Measurements from ENCODE around the gene GABARAP. TPM values are rescaled to one million over a fixed set of nuclear protein-coding genes. Genes with fewer than 3 reads are reported as not detected.
A peak's percentile ranks its signal among the peaks of the same experiment; 100 is the strongest.

GABARAP gene
- total RNA-seq, 1 donor from 2014 or later = 908 TPM

DNA sequence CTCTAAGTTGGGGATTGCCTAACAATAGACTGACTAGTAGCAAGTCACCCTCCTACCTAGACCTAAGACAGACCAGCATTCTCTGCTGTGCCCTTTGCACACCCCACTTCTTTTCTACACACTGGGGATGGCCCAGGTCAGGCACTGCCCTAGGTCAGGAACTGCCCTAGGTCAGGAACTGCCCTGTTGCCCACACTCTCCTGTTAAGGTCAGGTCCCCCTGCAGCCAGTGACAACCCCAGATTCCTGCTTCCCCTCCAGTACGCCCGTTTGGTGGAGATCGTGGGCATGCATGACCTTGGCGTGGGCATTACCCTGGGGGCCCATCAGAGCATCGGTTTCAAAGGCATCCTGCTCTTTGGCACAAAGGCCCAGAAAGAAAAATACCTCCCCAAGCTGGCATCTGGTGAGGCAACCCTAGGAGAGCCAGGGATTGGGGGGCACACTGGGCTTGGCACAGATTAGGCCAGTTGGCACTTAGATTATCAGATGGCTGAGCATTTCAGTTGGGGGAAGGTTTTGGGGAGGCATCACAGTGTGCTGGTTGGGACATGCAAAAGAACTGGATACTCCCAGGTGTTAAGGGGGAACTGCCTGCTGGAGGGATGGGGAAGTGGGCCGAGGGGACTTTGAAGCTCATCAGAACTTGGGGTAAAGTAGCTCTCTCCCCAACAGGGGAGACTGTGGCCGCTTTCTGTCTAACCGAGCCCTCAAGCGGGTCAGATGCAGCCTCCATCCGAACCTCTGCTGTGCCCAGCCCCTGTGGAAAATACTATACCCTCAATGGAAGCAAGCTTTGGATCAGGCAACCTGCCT is 20.8 kb downstream of the GABARAP start:
- H3K9me3 Mint-ChIP-seq (ENCODE audit: unreplicated experiment) = peaks cover 17% of the 10 kb centered on the region
- TF ChIP-seq, protein P1, sequence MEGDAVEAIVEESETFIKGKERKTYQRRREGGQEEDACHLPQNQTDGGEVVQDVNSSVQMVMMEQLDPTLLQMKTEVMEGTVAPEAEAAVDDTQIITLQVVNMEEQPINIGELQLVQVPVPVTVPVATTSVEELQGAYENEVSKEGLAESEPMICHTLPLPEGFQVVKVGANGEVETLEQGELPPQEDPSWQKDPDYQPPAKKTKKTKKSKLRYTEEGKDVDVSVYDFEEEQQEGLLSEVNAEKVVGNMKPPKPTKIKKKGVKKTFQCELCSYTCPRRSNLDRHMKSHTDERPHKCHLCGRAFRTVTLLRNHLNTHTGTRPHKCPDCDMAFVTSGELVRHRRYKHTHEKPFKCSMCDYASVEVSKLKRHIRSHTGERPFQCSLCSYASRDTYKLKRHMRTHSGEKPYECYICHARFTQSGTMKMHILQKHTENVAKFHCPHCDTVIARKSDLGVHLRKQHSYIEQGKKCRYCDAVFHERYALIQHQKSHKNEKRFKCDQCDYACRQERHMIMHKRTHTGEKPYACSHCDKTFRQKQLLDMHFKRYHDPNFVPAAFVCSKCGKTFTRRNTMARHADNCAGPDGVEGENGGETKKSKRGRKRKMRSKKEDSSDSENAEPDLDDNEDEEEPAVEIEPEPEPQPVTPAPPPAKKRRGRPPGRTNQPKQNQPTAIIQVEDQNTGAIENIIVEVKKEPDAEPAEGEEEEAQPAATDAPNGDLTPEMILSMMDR (IDR thresholded peaks at IDR 0.05; ENCODE audit: partially characterized antibody, unreplicated experiment) = no peak
- H3K27ac Mint-ChIP-seq (ENCODE audit: unreplicated experiment) = peak overlapping the region; percentile 48
- H3K27me3 Mint-ChIP-seq (ENCODE audit: unreplicated experiment) = peaks cover 15% of the 10 kb centered on the region
- H3K36me3 Mint-ChIP-seq (ENCODE audit: unreplicated experiment) = no peaks in the 10 kb centered on the region
- H3K4me3 Mint-ChIP-seq (ENCODE audit: unreplicated experiment) = peak overlapping the region; percentile 88
- peaks cover 28% of the 10 kb centered on the region for H3K4me1 Mint-ChIP-seq (ENCODE audit: low read depth, unreplicated experiment)
- DNase-seq = no peak

DNA sequence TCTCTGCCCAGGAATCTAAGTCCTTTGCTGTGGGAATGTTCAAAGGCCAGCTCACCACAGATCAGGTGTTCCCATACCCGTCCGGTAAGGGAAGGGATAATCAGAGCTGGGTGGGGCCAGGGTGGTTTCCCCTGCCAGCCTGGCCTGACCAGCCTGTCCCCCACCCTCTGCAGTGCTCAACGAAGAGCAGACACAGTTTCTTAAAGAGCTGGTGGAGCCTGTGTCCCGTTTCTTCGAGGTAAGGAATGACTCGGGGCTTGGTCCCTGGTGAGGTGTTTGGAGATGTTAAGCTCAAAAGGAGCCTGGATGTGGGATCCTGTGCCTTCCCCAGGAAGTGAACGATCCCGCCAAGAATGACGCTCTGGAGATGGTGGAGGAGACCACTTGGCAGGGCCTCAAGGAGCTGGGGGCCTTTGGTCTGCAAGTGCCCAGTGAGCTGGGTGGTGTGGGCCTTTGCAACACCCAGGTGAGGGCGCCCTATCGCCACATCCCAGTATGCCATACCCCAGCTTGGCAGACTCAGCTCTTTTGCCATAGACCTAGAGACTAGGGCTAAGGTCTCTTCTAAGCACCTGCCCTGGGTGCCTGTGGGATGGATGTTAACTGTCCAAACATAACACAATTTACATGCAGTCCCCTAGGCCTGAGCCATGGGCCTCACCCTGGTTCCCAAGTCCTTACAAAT is 21.5 kb downstream of the GABARAP start:
- Mint-ChIP-seq H3K36me3 (ENCODE audit: unreplicated experiment) (no peaks in the 10 kb centered on the region), H3K27me3 (ENCODE audit: unreplicated experiment) (peaks cover 19% of the 10 kb centered on the region), H3K9me3 (ENCODE audit: unreplicated experiment) (peaks cover 17% of the 10 kb centered on the region), H3K27ac (ENCODE audit: unreplicated experiment) (peak overlapping the region; percentile 64), H3K4me3 (ENCODE audit: unreplicated experiment) (peak overlapping the region; percentile 88), H3K4me1 (ENCODE audit: low read depth, unreplicated experiment) (peaks cover 34% of the 10 kb centered on the region)
- peak; percentile 54 for DNase-seq
- TF ChIP-seq, protein P1 (IDR thresholded peaks at IDR 0.05; ENCODE audit: partially characterized antibody, unreplicated experiment) = no peak

DNA sequence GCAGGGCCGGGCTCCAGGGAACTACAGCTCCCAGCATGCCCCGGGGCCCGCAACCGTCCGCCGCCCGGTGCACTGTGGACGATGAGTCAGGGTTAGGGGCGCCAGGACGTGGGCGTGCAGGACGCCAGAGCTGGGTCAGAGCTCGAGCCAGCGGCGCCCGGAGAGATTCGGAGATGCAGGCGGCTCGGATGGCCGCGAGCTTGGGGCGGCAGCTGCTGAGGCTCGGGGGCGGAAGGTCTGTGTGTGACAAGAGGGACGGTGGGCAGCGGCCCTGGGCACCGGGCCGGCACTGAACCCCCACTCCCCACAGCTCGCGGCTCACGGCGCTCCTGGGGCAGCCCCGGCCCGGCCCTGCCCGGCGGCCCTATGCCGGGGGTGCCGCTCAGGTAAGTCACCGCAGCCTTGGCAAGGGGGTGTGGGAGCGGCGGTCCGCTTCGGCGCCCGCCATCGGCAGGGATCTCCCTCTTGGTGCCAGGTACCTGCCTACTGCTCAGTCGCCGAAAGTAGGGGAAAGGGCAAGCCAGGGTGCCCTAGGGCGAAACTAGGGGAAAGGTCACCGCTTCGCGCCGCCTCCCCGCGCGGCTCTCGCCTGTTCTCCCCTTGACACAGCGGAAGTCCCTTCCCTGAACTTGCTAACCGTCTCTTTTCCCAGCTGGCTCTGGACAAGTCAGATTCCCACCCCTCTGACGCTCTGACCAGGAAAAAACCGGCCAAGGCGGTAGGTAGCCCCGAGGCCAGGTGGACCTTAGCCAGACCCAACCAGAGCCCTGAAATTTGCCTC is 22.2 kb downstream of the GABARAP start, which contains the start of the genes ACADVL and DLG4:
Gene ACADVL, plus strand, starts transcription at position 127 of the 781 bp plus-strand sequence. Its CDS starts 47 bp downstream, at position 174.
Gene DLG4, minus strand, starts transcription at position 25 of the 781 bp plus-strand sequence.
- Mint-ChIP-seq H3K36me3 (ENCODE audit: unreplicated experiment) (no peaks in the 10 kb centered on the region), H3K27ac (ENCODE audit: unreplicated experiment) (peak within 1 kb of the TSS; percentile 86), H3K4me1 (ENCODE audit: low read depth, unreplicated experiment) (peaks cover 37% of the 10 kb centered on the region), H3K4me3 (ENCODE audit: unreplicated experiment) (peak within 1 kb of the TSS; percentile 89), H3K27me3 (ENCODE audit: unreplicated experiment) (peaks cover 19% of the 10 kb centered on the region), H3K9me3 (ENCODE audit: unreplicated experiment) (peaks cover 17% of the 10 kb centered on the region)
- TF ChIP-seq, protein P1 (IDR thresholded peaks at IDR 0.05; ENCODE audit: partially characterized antibody, unreplicated experiment) = no peak
- peak; percentile 90 for DNase-seq

DNA sequence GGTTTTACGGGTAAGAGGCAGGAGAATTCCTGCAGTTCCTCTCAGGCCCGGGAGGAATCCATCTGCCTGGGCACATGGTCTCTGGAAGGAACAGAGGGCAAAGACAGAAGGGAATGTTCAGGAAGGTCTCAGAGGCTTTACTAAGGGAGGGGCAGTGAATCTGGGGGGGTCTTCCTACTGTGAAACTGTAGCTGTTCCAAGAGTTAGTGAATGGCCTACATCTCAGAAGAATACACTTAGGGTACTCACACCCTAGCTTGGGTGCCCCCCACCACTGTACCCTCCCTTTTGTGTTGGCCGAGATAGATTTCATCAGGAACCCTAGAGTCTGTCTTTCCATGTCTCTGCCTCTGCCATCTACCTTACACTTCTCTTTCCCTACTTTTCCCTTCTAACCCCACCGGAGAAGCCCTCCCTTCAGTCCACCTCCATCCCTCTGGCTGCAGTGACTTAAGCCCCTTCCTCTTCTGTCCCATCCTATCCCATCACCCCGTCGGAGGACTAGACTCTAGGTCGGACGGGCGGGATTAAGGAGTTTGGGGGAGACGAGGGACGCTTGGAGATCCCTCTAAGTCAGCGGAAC is 22.9 kb downstream of the GABARAP start:
- TF ChIP-seq, protein P1 (IDR thresholded peaks at IDR 0.05; ENCODE audit: partially characterized antibody, unreplicated experiment) = no peak
- H3K9me3 Mint-ChIP-seq (ENCODE audit: unreplicated experiment) = peaks cover 17% of the 10 kb centered on the region
- peak overlapping the region; percentile 89 for H3K4me3 Mint-ChIP-seq (ENCODE audit: unreplicated experiment)
- H3K27ac Mint-ChIP-seq (ENCODE audit: unreplicated experiment) = peak overlapping the region; percentile 86
- peaks cover 22% of the 10 kb centered on the region for H3K27me3 Mint-ChIP-seq (ENCODE audit: unreplicated experiment)
- DNase-seq = no peak
- no peaks in the 10 kb centered on the region for H3K36me3 Mint-ChIP-seq (ENCODE audit: unreplicated experiment)
- peaks cover 37% of the 10 kb centered on the region for H3K4me1 Mint-ChIP-seq (ENCODE audit: low read depth, unreplicated experiment)

Data from glutamatergic neuron (in vitro differentiated cells).